ENCODE data around the gene TMPRSS6. TPM values are rescaled to one million over a fixed set of nuclear protein-coding genes. Genes with fewer than 3 reads are reported as not detected.

The TMPRSS6 gene
- total and polyA plus RNA-seq, 2 donors (not counting 1 experiment from before 2014, with no cell fraction given), result 0.03 TPM; not detected in 1

GRCh38 chr22:37065961-37066360, 43.6 kb downstream of the TMPRSS6 start:
- Mint-ChIP-seq H3K4me3 (no peak overlapping the region), H3K27me3 (peaks cover 19% of the 10 kb centered on the region), H3K9me3 (ENCODE audit: insufficient read depth) (no peaks in the 10 kb centered on the region), H3K4me1 (no peaks in the 10 kb centered on the region), H3K27ac (no peak overlapping the region)
- ChIA-PET CTCF (no interaction called here), POLR2A (no interaction called here)
- Histone ChIP-seq H3K27ac (ENCODE audit: low read length in 2 of 2) (no peak overlapping the region), H3K4me2 (replicated peaks; ENCODE audit: low read depth, low read length, poor library complexity, severe bottlenecking) (no peak overlapping the region), H3K4me3 (ENCODE audit: control extremely low read depth in 1 of 5, extremely low read depth in 1 of 5, insufficient read depth in 1 of 5, low read depth in 2 of 5, low read length in 4 of 5) (no peak overlapping the region), H3K9me3 (ENCODE audit: control extremely low read depth in 1 of 3, control insufficient read depth in 2 of 3, insufficient read depth in 1 of 3, low read length in 2 of 3) (no peaks in the 10 kb centered on the region), H3K27me3 (replicated peaks in 1 of 4; ENCODE audit: control extremely low read depth in 1 of 4, control insufficient read depth in 3 of 4, insufficient read depth in 4 of 4, low read length in 3 of 4) (peaks cover 0 to 32% (median 9%) of the 10 kb centered on the region in 4 experiments), H3K4me1 (ENCODE audit: control insufficient read depth in 2 of 2, insufficient read depth in 2 of 2, low read length in 2 of 2) (no peaks in the 10 kb centered on the region), H3K79me2 (ENCODE audit: control insufficient read depth, insufficient read depth, low read length) (no peaks in the 10 kb centered on the region), H3K9ac (ENCODE audit: low read length) (no peak overlapping the region), H3K36me3 (replicated peaks in 1 of 2; ENCODE audit: control extremely low read depth in 1 of 2, control insufficient read depth in 1 of 2, extremely low read depth in 1 of 2, insufficient read depth in 2 of 2, low read length in 1 of 2) (peaks cover 0 to under 1% of the 10 kb centered on the region in 2 experiments), H2AFZ (ENCODE audit: insufficient read depth, low read depth, low read length, poor library complexity, severe bottlenecking) (no peak overlapping the region), H4K20me1 (ENCODE audit: control insufficient read depth, insufficient read depth, low read length, poor library complexity, severe bottlenecking) (no peaks in the 10 kb centered on the region)
- ATAC-seq (ENCODE audit: low read depth) (no peak), DNase-seq (no peak)
- no peak for TF ChIP-seq CTCF (IDR thresholded peaks at IDR 0.05)
- WGBS (ENCODE audit: insufficient coverage), result 94% methylated on average over 8 of the region's 9 CpGs
- intact Hi-C loops (cut with micrococcal nuclease), result no loop called here

- TF ChIP-seq EZH2 (IDR thresholded peaks at IDR 0.05; ENCODE audit: borderline replicate concordance, insufficient read depth, low read depth, low read length, poor library complexity, severe bottlenecking) (no peak), CTCF (IDR thresholded peaks at IDR 0.05) (no peak)
- H3K27ac Mint-ChIP-seq, result no peak overlapping the region
- ATAC-seq (ENCODE audit: low read depth) (no peak), DNase-seq (no peak)
- intact Hi-C loops (cut with micrococcal nuclease), result no loop called here
- Histone ChIP-seq H3K9ac (ENCODE audit: low read length) (no peak overlapping the region), H3K4me2 (replicated peaks; ENCODE audit: low read depth, low read length, poor library complexity, severe bottlenecking) (no peak overlapping the region), H3K27ac (ENCODE audit: low read length in 2 of 2) (no peak overlapping the region), H3K36me3 (replicated peaks in 1 of 2; ENCODE audit: control extremely low read depth in 1 of 2, control insufficient read depth in 1 of 2, extremely low read depth in 1 of 2, insufficient read depth in 2 of 2, low read length in 1 of 2) (peaks cover 0 to 7% of the 10 kb centered on the region in 2 experiments), H3K4me1 (ENCODE audit: control insufficient read depth in 2 of 2, insufficient read depth in 2 of 2, low read length in 2 of 2) (no peaks in the 10 kb centered on the region), H3K9me3 (ENCODE audit: control extremely low read depth in 1 of 3, control insufficient read depth in 2 of 3, insufficient read depth in 1 of 3, low read length in 2 of 3) (no peaks in the 10 kb centered on the region), H3K79me2 (ENCODE audit: control insufficient read depth, insufficient read depth, low read length) (no peaks in the 10 kb centered on the region), H4K20me1 (ENCODE audit: control insufficient read depth, insufficient read depth, low read length, poor library complexity, severe bottlenecking) (no peaks in the 10 kb centered on the region), H3K27me3 (replicated peaks in 1 of 4; ENCODE audit: control extremely low read depth in 1 of 4, control insufficient read depth in 3 of 4, insufficient read depth in 4 of 4, low read length in 3 of 4) (peaks cover 0 to 24% (median 8%) of the 10 kb centered on the region in 4 experiments), H2AFZ (ENCODE audit: insufficient read depth, low read depth, low read length, poor library complexity, severe bottlenecking) (no peak overlapping the region), H3K4me3 (ENCODE audit: control extremely low read depth in 1 of 5, extremely low read depth in 1 of 5, insufficient read depth in 1 of 5, low read depth in 2 of 5, low read length in 4 of 5) (no peak overlapping the region)
- H3K27me3 Mint-ChIP-seq, result peaks cover 18% of the 10 kb centered on the region
- H3K4me3 Mint-ChIP-seq, result no peak overlapping the region
- ChIA-PET CTCF (no interaction called here), POLR2A (no interaction called here)
- WGBS (ENCODE audit: insufficient coverage), result 81% methylated on average over 3 of the region's 3 CpGs
- no peaks in the 10 kb centered on the region for H3K4me1 Mint-ChIP-seq
- H3K9me3 Mint-ChIP-seq (ENCODE audit: insufficient read depth), result no peaks in the 10 kb centered on the region
These were observed 44.3 kb downstream of the TMPRSS6 start for GRCh38 chr22:37065180-37065579.
